Retinal pigment epithelial cell (primary cell): Measurements from ENCODE around the gene LIN7C.
"Not testable (repeated sequence)": the region's sequence is repeated elsewhere in the genome, so short reads cannot be mapped to it uniquely, and the experiment has no call there.

Source experiments
- DNase-seq: peaks from one replicate; pipeline ENCODE4 v3.0.0-alpha.2; 2010; ENCODE audit warnings: low read depth
- H3K4me3 ChIP-seq: 2 replicates; pipeline ENCODE4 v1.5.1; 2011; ENCODE audit warnings: mild to moderate bottlenecking, low read length, control low read depth, moderate library complexity
- CTCF ChIP-seq: conservative IDR thresholded peaks from 2 replicates; pipeline ENCODE4 v1.5.1; 2011; ENCODE audit warnings: low read depth, low read length, control low read depth, inconsistent platforms

The LIN7C gene

GRCh38 chr11:27524155-27524554 lies 17.6 kb upstream of the LIN7C start:
- peak; percentile 39 for TF ChIP-seq CTCF
- H3K4me3 ChIP-seq: no peak overlapping the region
- no peak for DNase-seq

GRCh38 chr11:27520226-27520625 lies 13.7 kb upstream of the LIN7C start:
- no peak for TF ChIP-seq CTCF
- DNase-seq: no peak
- no peak overlapping the region for H3K4me3 ChIP-seq

- TF ChIP-seq CTCF: no peak
- H3K4me3 ChIP-seq: no peak overlapping the region
- no peak for DNase-seq
Observed at GRCh38 chr11:27518518-27518917, 11.9 kb upstream of the LIN7C start.

- not testable (repeated sequence) for DNase-seq, H3K4me3 ChIP-seq
Observed at GRCh38 chr11:27517490-27517889, 10.9 kb upstream of the LIN7C start.

GRCh38 chr11:27514558-27514957 lies 8.0 kb upstream of the LIN7C start:
- no peak for TF ChIP-seq CTCF
- no peak for DNase-seq
- no peak overlapping the region for H3K4me3 ChIP-seq

GRCh38 chr11:27514076-27514475 lies 7.5 kb upstream of the LIN7C start:
- no peak for DNase-seq
- no peak overlapping the region for H3K4me3 ChIP-seq
- no peak for TF ChIP-seq CTCF

- no peak for TF ChIP-seq CTCF
- H3K4me3 ChIP-seq: no peak overlapping the region
- DNase-seq: no peak
Observed at GRCh38 chr11:27513389-27513788, 6.8 kb upstream of the LIN7C start.

- TF ChIP-seq CTCF: no peak
- no peak overlapping the region for H3K4me3 ChIP-seq
- DNase-seq: no peak
Observed at GRCh38 chr11:27512238-27512637, 5.7 kb upstream of the LIN7C start.
